Measurements from ENCODE around the gene IDH3G.

- no peak for TF ChIP-seq CTCF (IDR thresholded peaks at IDR 0.05; ENCODE audit: insufficient read depth, low read depth, low read length)
- TF ChIP-seq EZH2 (IDR thresholded peaks at IDR 0.05; ENCODE audit: insufficient read depth, low read length), result no peak
These were observed 38.6 kb upstream of the IDH3G start for GRCh38 chrX:153832728-153833127.

All from astrocyte (in vitro differentiated cells and primary cell).